WTC11 (cell line): ENCODE results near the gene SGMS1. TPM values are rescaled to one million over a fixed set of nuclear protein-coding genes. Genes with fewer than 3 reads are reported as not detected.

Experiments used
- ATAC-seq: fragments of 200-7000 bp; cut with Tn5 transposase; 2 replicates; pipeline ENCODE4 v1.10.0; 2021; ENCODE audit warnings: mild to moderate bottlenecking, moderate library complexity
- CTCF ChIA-PET: fragments of 300-600 bp; sonication (Branson Sonifier 250); formaldehyde crosslinking; loops from one replicate; lab custom pipeline; 2021; ENCODE audit warnings: antibody characterized with exemption; lab: Charles Lee
- POLR2A ChIA-PET: fragments of 350-600 bp; sonication (Branson Sonifier 250); formaldehyde crosslinking; loops from one replicate; lab custom pipeline; 2021; ENCODE audit warnings: antibody characterized with exemption; lab: Charles Lee
- DNase-seq: peaks from one replicate; pipeline ENCODE4 v3.0.0; 2021; ENCODE audit warnings: low spot score
- H3K27ac Mint-ChIP-seq: 2 replicates; pipeline ENCODE4 v1.8.0; 2021; ENCODE audit warnings: mixed read lengths
- H3K27me3 Mint-ChIP-seq: 2 replicates; pipeline ENCODE4 v1.8.0; 2021; ENCODE audit warnings: low read depth, mild to moderate bottlenecking, moderate library complexity, mixed read lengths
- H3K36me3 Mint-ChIP-seq: 2 replicates; pipeline ENCODE4 v1.8.0; 2021; ENCODE audit warnings: mixed read lengths
- H3K4me1 Mint-ChIP-seq: 2 replicates; pipeline ENCODE4 v1.8.0; 2022; ENCODE audit warnings: mixed read lengths
- H3K4me3 Mint-ChIP-seq: 2 replicates; pipeline ENCODE4 v1.8.0; 2021; ENCODE audit warnings: mild to moderate bottlenecking, moderate library complexity, mixed read lengths
- H3K9me3 Mint-ChIP-seq: 2 replicates; pipeline ENCODE4 v1.8.0; 2021; ENCODE audit warnings: mixed read lengths
- ESRRA ChIP-seq: sonication (generic); formaldehyde crosslinking; IDR thresholded peaks from 2 replicates; pipeline ENCODE4 v1.8.1; 2022; ENCODE audit warnings: mild to moderate bottlenecking, missing genetic modification reagents, borderline replicate concordance
- FOXP1 ChIP-seq: sonication (generic); formaldehyde crosslinking; IDR thresholded peaks from 2 replicates; pipeline ENCODE4 v1.8.0; 2022; ENCODE audit warnings: missing genetic modification reagents, mild to moderate bottlenecking, moderate library complexity, borderline replicate concordance
- GABPB1 ChIP-seq: sonication (generic); formaldehyde crosslinking; IDR thresholded peaks from 2 replicates; pipeline ENCODE4 v1.8.1; 2023; ENCODE audit warnings: mild to moderate bottlenecking, missing genetic modification reagents
- NFATC4 ChIP-seq: fragments of 250-450 bp; sonication (Bioruptor Pico); IDR thresholded peaks from 2 replicates; pipeline ENCODE4 v1.9.0; 2021; ENCODE audit warnings: mild to moderate bottlenecking
- PRRX2 ChIP-seq: fragments of 250-450 bp; sonication (Bioruptor Pico); IDR thresholded peaks from 2 replicates; pipeline ENCODE4 v1.8.0; 2021; ENCODE audit warnings: mild to moderate bottlenecking
- RELA ChIP-seq: sonication (generic); formaldehyde crosslinking; IDR thresholded peaks from 2 replicates; pipeline ENCODE4 v1.8.1; 2022; ENCODE audit warnings: missing genetic modification reagents, mild to moderate bottlenecking, borderline replicate concordance
- RORB ChIP-seq: fragments of 250-450 bp; sonication (Bioruptor Pico); IDR thresholded peaks from 2 replicates; pipeline ENCODE4 v1.9.0; 2021; ENCODE audit warnings: mild to moderate bottlenecking
- TCF7 ChIP-seq: sonication (generic); formaldehyde crosslinking; IDR thresholded peaks from 2 replicates; pipeline ENCODE4 v1.8.0; 2022; ENCODE audit warnings: mild to moderate bottlenecking, low read depth, missing genetic modification reagents, moderate library complexity
- ZBTB21 ChIP-seq: sonication (generic); formaldehyde crosslinking; IDR thresholded peaks from 2 replicates; pipeline ENCODE4 v1.8.1; 2023; ENCODE audit warnings: mild to moderate bottlenecking, missing genetic modification reagents, borderline replicate concordance
- ZNF232 ChIP-seq: sonication (generic); formaldehyde crosslinking; IDR thresholded peaks from 2 replicates; pipeline ENCODE4 v1.8.0; 2022; ENCODE audit warnings: mild to moderate bottlenecking, missing genetic modification reagents
- ZNF416 ChIP-seq: fragments of 250-450 bp; sonication (Bioruptor Pico); IDR thresholded peaks from 2 replicates; pipeline ENCODE4 v1.9.0; 2021; ENCODE audit warnings: mild to moderate bottlenecking, inconsistent platforms
- ZNF423 ChIP-seq: fragments of 250-450 bp; sonication (Bioruptor Pico); IDR thresholded peaks from 2 replicates; pipeline ENCODE4 v2.1.2; 2022; ENCODE audit warnings: mild to moderate bottlenecking, moderate library complexity
- total RNA-seq: library from RNA; stranded (reverse); gene quantifications from 3 replicates; pipeline ENCODE4 v1.2.3, GENCODE V29; 2021
- TF ChIP-seq, protein P1 (sequence below): sonication (generic); formaldehyde crosslinking; IDR thresholded peaks from 2 replicates; pipeline ENCODE4 v1.8.1; 2023; ENCODE audit warnings: mild to moderate bottlenecking, missing genetic modification reagents, moderate library complexity
- TF ChIP-seq, protein P2 (sequence below): fragments of 250-450 bp; sonication (Bioruptor Pico); conservative IDR thresholded peaks from 2 replicates; pipeline ENCODE4 v1.9.0; 2021; ENCODE audit warnings: mild to moderate bottlenecking
- TF ChIP-seq, protein P3 (sequence below): fragments of 250-450 bp; sonication (Bioruptor Pico); IDR thresholded peaks from 2 replicates; pipeline ENCODE4 v1.8.0; 2021; ENCODE audit warnings: mild to moderate bottlenecking
- TF ChIP-seq, protein P4 (sequence below): sonication (generic); formaldehyde crosslinking; IDR thresholded peaks from 2 replicates; pipeline ENCODE4 v1.8.0; 2022; ENCODE audit warnings: missing genetic modification reagents

SGMS1 gene
- total RNA-seq, 1 experiment from 2014 or later: 13.2 TPM

DNA sequence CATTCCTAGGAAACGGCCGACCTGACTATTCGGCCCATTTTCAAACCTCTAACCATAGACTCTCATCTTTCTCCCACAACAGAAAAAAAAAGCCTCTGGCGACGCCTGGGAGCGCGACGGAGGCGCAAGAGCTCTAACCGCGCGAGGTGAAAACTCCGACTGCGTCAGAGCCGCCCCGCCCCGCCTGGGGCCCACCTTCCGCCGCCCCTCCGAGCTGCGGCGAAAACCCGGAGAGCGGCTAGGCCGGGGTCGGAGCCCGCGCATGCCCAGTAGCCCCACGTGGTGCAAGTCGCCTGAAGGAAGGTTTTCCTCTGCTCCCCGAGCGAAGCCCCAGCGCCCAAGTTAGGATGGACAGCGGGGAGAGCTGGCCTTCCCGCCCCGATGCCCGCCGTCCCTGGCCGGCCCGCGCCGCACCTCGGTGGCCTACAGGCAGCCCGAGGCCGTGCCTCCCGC is 683 bp upstream of the SGMS1 start (continued):
- TF ChIP-seq, protein P1, sequence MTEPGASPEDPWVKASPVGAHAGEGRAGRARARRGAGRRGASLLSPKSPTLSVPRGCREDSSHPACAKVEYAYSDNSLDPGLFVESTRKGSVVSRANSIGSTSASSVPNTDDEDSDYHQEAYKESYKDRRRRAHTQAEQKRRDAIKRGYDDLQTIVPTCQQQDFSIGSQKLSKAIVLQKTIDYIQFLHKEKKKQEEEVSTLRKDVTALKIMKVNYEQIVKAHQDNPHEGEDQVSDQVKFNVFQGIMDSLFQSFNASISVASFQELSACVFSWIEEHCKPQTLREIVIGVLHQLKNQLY (CRISPR knock-in tag): no peak
- TF ChIP-seq RORB (CRISPR knock-in tag) (no peak), ESRRA (CRISPR knock-in tag) (no peak), GABPB1 (CRISPR knock-in tag) (peak; percentile 28; the same call in 1 of the 2 replicates), ZNF416 (CRISPR knock-in tag) (no peak), TCF7 (CRISPR knock-in tag) (0 out of 2 replicates have a peak, but pooled peaks have one; percentile 56), PRRX2 (CRISPR knock-in tag) (no peak), ZBTB21 (CRISPR knock-in tag) (no peak), NFATC4 (CRISPR knock-in tag) (no peak), ZNF232 (peak; percentile 54; the same call in 1 of the 2 replicates)
- TF ChIP-seq, protein P2, sequence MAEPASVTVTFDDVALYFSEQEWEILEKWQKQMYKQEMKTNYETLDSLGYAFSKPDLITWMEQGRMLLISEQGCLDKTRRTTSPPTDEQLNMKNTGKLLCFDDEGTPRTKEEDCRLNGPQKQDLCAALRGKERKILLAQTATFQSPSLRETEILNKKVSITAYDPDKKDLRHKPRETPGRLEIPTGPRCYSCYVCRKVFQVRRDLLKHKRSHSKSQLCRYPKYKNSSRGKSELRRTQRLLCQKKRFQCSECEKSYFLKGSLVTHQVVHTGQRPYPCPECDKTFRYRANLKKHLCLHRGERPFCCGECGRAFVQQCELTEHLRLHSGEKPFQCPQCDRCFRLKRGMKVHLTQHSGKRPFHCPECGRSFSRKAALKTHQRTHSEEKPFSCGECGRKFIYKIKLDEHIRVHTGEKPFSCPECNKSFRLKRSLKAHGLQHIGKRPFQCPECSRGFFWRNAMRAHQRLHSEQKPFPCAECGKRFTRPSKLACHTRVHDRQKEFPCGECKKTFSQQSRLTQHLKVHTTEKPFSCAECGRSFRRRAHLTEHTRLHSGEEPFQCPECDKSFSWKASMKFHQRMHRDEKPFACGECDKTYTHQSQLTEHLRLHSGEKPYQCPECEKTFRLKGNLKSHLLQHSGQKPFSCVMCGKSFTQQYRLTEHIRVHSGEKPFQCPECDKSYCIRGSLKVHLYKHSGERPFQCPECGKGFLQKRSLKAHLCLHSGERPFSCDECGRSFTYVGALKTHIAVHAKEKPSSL (CRISPR knock-in tag): no peak
- TF ChIP-seq, protein P3, sequence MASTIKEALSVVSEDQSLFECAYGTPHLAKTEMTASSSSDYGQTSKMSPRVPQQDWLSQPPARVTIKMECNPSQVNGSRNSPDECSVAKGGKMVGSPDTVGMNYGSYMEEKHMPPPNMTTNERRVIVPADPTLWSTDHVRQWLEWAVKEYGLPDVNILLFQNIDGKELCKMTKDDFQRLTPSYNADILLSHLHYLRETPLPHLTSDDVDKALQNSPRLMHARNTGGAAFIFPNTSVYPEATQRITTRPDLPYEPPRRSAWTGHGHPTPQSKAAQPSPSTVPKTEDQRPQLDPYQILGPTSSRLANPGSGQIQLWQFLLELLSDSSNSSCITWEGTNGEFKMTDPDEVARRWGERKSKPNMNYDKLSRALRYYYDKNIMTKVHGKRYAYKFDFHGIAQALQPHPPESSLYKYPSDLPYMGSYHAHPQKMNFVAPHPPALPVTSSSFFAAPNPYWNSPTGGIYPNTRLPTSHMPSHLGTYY (CRISPR knock-in tag): no peak

DNA sequence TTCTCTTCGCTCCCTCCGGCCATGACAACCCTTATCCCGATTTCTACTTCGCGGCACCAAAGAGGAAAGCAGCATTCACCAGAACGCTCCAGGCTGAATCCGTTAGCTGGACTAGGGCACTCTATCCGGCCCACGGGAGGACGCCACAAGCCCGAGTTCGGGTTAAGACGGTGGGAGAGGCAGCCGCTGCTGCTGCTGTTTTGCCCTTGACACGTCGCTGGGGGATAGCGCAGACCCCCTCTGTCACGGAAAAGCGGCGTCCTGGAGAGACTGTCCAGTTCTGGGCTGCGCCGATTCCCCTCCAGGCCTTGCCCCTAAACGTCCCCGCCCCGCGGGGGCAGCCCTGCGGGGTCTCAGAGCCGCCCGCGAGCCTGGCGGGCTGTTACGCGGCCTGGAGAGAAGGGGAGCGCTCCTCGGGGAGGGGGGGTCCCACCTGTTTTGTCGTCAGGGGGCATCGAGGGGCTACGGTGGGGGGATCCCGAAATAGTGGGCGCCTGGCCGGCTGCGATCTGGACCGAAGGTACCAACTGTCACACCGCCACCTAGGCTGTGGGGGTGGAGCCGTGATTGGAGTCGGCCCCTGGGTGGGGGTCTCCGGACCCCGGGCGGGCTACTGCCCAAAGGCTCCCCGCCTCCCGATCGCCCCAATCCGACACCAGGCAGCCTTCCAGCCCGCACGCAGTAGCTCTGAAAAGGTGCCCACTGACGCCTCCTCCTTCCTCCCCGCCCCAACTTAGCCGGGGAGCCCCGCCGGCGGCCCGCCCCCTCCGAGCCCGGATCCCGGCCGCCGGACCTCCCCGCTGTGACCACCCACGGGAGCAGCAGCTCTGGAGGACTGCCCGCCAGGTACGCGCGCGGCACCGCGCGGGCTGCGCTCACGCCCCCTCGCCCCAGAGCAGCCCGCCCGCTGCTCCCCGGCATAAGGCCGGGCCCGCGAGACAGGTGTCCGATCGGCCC is 772 bp downstream of the SGMS1 start:
- H3K36me3 Mint-ChIP-seq: no peaks in the 10 kb centered on the region
- H3K9me3 Mint-ChIP-seq: peaks cover 3% of the 10 kb centered on the region; the same call in 1 of the 2 replicates
- CTCF ChIA-PET: interaction anchor here (1.3 to 1.8 kb wide), 3 partner anchors 10 to 255 kb away, joined by 4 to 6 read pairs (median 5); no protein-coding TSS in a partner anchor
- H3K4me3 Mint-ChIP-seq: peak overlapping the region; percentile 82
- POLR2A ChIA-PET: interaction anchor here (0.6 kb wide), 1 partner anchor 60 kb away, joined by 5 read pairs; no protein-coding TSS in a partner anchor
- H3K27ac Mint-ChIP-seq: no peak overlapping the region
- ATAC-seq (no peak), DNase-seq (peak; percentile 25)
- no peaks in the 10 kb centered on the region for H3K27me3 Mint-ChIP-seq
- H3K4me1 Mint-ChIP-seq: peaks cover 70% of the 10 kb centered on the region
- TF ChIP-seq FOXP1 (CRISPR knock-in tag) (no peak), ZNF423 (CRISPR knock-in tag) (peak; percentile 38), RELA (CRISPR knock-in tag) (peak; percentile 24; the same call in 1 of the 2 replicates)
- TF ChIP-seq, protein P4, sequence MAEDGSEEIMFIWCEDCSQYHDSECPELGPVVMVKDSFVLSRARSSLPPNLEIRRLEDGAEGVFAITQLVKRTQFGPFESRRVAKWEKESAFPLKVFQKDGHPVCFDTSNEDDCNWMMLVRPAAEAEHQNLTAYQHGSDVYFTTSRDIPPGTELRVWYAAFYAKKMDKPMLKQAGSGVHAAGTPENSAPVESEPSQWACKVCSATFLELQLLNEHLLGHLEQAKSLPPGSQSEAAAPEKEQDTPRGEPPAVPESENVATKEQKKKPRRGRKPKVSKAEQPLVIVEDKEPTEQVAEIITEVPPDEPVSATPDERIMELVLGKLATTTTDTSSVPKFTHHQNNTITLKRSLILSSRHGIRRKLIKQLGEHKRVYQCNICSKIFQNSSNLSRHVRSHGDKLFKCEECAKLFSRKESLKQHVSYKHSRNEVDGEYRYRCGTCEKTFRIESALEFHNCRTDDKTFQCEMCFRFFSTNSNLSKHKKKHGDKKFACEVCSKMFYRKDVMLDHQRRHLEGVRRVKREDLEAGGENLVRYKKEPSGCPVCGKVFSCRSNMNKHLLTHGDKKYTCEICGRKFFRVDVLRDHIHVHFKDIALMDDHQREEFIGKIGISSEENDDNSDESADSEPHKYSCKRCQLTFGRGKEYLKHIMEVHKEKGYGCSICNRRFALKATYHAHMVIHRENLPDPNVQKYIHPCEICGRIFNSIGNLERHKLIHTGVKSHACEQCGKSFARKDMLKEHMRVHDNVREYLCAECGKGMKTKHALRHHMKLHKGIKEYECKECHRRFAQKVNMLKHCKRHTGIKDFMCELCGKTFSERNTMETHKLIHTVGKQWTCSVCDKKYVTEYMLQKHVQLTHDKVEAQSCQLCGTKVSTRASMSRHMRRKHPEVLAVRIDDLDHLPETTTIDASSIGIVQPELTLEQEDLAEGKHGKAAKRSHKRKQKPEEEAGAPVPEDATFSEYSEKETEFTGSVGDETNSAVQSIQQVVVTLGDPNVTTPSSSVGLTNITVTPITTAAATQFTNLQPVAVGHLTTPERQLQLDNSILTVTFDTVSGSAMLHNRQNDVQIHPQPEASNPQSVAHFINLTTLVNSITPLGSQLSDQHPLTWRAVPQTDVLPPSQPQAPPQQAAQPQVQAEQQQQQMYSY (CRISPR knock-in tag): peak; percentile 35; the same call in 1 of the 2 replicates
- TF ChIP-seq, all 79 proteins: peak for 3
